GM12891 (cell line): ENCODE measurements around the gene SCARB2.

ENCODE experiments used
- PAX5 ChIP-seq: IDR thresholded peaks from 2 replicates; pipeline ENCODE4 v1.6.1; 2011; ENCODE audit warnings: low read length, moderate library complexity, mild to moderate bottlenecking; ENCODE audit not compliant: insufficient read depth, severe bottlenecking
- POLR2A ChIP-seq: IDR thresholded peaks from 2 replicates; pipeline ENCODE4 v1.6.1; 2011; ENCODE audit warnings: low read depth, low read length, control low read depth
- POLR2AphosphoS5 ChIP-seq: IDR thresholded peaks from 2 replicates; pipeline ENCODE4 v1.6.1; 2011; ENCODE audit warnings: low read depth, low read length, control low read depth
- POU2F2 ChIP-seq: IDR thresholded peaks from 2 replicates; pipeline ENCODE4 v1.6.1; 2011; ENCODE audit warnings: low read depth, mild to moderate bottlenecking, control low read depth, low read length, moderate library complexity
- SPI1 ChIP-seq: IDR thresholded peaks from 2 replicates; pipeline ENCODE4 v1.6.1; 2011; ENCODE audit warnings: low read depth, low read length, control low read depth
- TAF1 ChIP-seq: IDR thresholded peaks from 2 replicates; pipeline ENCODE4 v1.6.1; 2011; ENCODE audit warnings: low read depth, low read length, control low read depth

DNA sequence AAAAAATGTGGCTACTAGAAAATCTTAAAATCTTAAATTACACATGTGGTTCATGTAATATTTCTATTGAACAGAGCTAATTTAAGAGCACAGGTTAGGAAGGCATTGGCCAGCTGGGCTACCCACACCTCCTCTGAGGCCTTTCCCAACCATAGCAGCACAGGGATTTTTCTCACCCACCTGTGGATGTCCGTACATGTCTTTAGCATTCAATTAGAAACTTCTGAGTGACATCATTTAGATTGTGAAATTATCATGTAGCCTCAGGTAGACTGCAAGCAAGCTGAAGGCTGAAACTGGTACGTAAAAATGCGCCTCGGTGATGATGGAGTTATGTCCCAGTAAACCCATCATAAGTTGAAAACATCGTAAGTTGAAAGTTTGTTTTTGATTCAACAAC is 31.2 kb downstream of the SCARB2 start:
- TF ChIP-seq PAX5 (no peak), POLR2AphosphoS5 (no peak), TAF1 (no peak), POLR2A (no peak), POU2F2 (no peak), SPI1 (no peak)
